HepG2 (cell line): ENCODE measurements around the gene ESYT3. TPM values are rescaled to one million over a fixed set of nuclear protein-coding genes. Genes with fewer than 3 reads are reported as not detected.

Source experiments
- CEBPG ChIP-seq: IDR thresholded peaks from 2 replicates; pipeline ENCODE4 v1.6.1; 2016
- FUBP1 ChIP-seq: sonication (generic); formaldehyde crosslinking; IDR thresholded peaks from 2 replicates; pipeline ENCODE4 v1.5.1; 2020; ENCODE audit warnings: missing genetic modification reagents, mild to moderate bottlenecking, borderline replicate concordance
- MBNL3 ChIP-seq: fragments of 250-450 bp; sonication (Bioruptor Pico); conservative IDR thresholded peaks from 2 replicates; pipeline ENCODE4 v1.8.0; 2022; ENCODE audit warnings: mild to moderate bottlenecking, inconsistent platforms
- MEF2D ChIP-seq: sonication (generic); formaldehyde crosslinking; IDR thresholded peaks from 2 replicates; pipeline ENCODE4 v1.5.1; 2020; ENCODE audit warnings: mild to moderate bottlenecking, missing genetic modification reagents
- NFYC ChIP-seq: IDR thresholded peaks from 2 replicates; pipeline ENCODE4 v1.6.1; 2016; ENCODE audit warnings: missing genetic modification reagents, missing compliant biosample characterization
- PBX2 ChIP-seq: IDR thresholded peaks from 2 replicates; pipeline ENCODE4 v1.6.1; 2016; ENCODE audit warnings: control low read depth
- PHB2 ChIP-seq: fragments of 450-650 bp; IDR thresholded peaks from 2 replicates; pipeline ENCODE4 v1.6.1; 2018; ENCODE audit not compliant: partially characterized antibody
- POLR2A ChIP-seq, 2 experiments: IDR thresholded peaks; 2 replicates each; pipeline ENCODE4 v1.6.1; 2011; ENCODE audit warnings: low read depth in 2 of 2, low read length in 2 of 2, mild to moderate bottlenecking in 1 of 2, moderate library complexity in 1 of 2; ENCODE audit not compliant: insufficient read depth in 1 of 2
- RBM39 ChIP-seq: fragments of 200-400 bp; formaldehyde crosslinking; IDR thresholded peaks from one replicate; pipeline ENCODE4 v1.6.1; 2018; ENCODE audit warnings: antibody characterized with exemption, mild to moderate bottlenecking, low read depth, low read length; ENCODE audit not compliant: poor library complexity, severe bottlenecking
- SRSF1 ChIP-seq: fragments of 200-400 bp; formaldehyde crosslinking; optimal IDR thresholded peaks from 2 replicates; pipeline ENCODE3; 2017; ENCODE audit warnings: mild to moderate bottlenecking, low read depth, low read length, moderate library complexity
- ZBTB49 ChIP-seq: sonication (generic); formaldehyde crosslinking; IDR thresholded peaks from 2 replicates; pipeline ENCODE4 v1.4.0; 2020; ENCODE audit warnings: missing genetic modification reagents, borderline replicate concordance
- ZHX2 ChIP-seq, 2 experiments: sonication (generic) in 1 of 2; formaldehyde crosslinking in 1 of 2; IDR thresholded peaks; 2 replicates each; pipeline versions ENCODE4 v1.6.1 to v1.9.0; 2014 to 2022; ENCODE audit warnings: antibody characterized with exemption in 1 of 2, borderline replicate concordance in 1 of 2, inconsistent platforms in 1 of 2, low read depth in 1 of 2, missing genetic modification reagents in 1 of 2
- ZNF205 ChIP-seq: IDR thresholded peaks from 2 replicates; pipeline ENCODE4 v1.6.1; 2018; ENCODE audit warnings: missing biosample characterization, missing genetic modification reagents
- polyA plus RNA-seq, 8 experiments: library from polyadenylated mRNA; depleted of rRNA in 3 of 8; stranded (reverse) in 7 of 8; unstranded in 1 of 8; fragments of >200 nt; fragmentation: Illumina TruSeq in 4 of 8; extraction: Trizol in 4 of 8; gene quantifications; 2 replicates each; pipeline versions ENCODE4 v1.2.1 to v1.2.3, GENCODE V29; 2011 to 2016; ENCODE audit warnings: low read depth in 4 of 8, missing spikeins in 1 of 8, mixed read lengths in 1 of 8; ENCODE audit not compliant: insufficient read depth in 1 of 8
- total RNA-seq, 5 experiments: library from RNA; depleted of rRNA; stranded (reverse); fragments of >200 nt; fragmentation: Illumina TruSeq; extraction: Trizol; gene quantifications; 2 replicates each; pipeline ENCODE4 v1.2.3, GENCODE V29; 2016; ENCODE audit warnings: low read depth in 1 of 5

Gene ESYT3
- total and polyA plus RNA-seq, 2 of the 13 experiments (the other 11 are each of a cell fraction or from before 2014, with no cell fraction given): 1.5 to 4.1 TPM

- TF ChIP-seq ZBTB49: no peak
- no peak for TF ChIP-seq PBX2 (CRISPR knock-in tag)
- TF ChIP-seq FUBP1 (CRISPR knock-in tag): no peak
- no peak for TF ChIP-seq MEF2D (CRISPR knock-in tag)
- TF ChIP-seq ZHX2 (IDR thresholded peaks at IDR 0.05; ENCODE audit: low read depth): no peak
- no peak for TF ChIP-seq ZHX2 (CRISPR knock-in tag; IDR thresholded peaks at IDR 0.05; ENCODE audit: borderline replicate concordance)
- TF ChIP-seq POLR2A (IDR thresholded peaks at IDR 0.05; ENCODE audit: insufficient read depth in 1 of 2, low read depth in 2 of 2, low read length in 2 of 2): no peak
- no peak for TF ChIP-seq SRSF1
- no peak for TF ChIP-seq NFYC
- TF ChIP-seq PHB2: no peak
- no peak for TF ChIP-seq MBNL3
- TF ChIP-seq ZNF205 (CRISPR knock-in tag): no peak
- peak; percentile 26; the same call in 1 of the 2 replicates for TF ChIP-seq CEBPG (CRISPR knock-in tag)
- TF ChIP-seq RBM39: no peak
Measured at GRCh38 chr3:138398791-138399575, 35.4 kb upstream of the ESYT3 start (continued).
